ENCODE results near the gene KLK14.

GRCh38 chr19:51076631-51077213 is 6.0 kb downstream of the KLK14 start:
- TF ChIP-seq CTCF (IDR thresholded peaks at IDR 0.05) (no peak), POLR2A (IDR thresholded peaks at IDR 0.05) (no peak), POLR2AphosphoS5 (IDR thresholded peaks at IDR 0.05) (no peak)
